Retina (tissue), 1 donor: ENCODE measurements around the gene DDA1.
"Not testable (repeated sequence)": the region's sequence is repeated elsewhere in the genome, so short reads cannot be mapped to it uniquely, and the experiment has no call there.

Experiments used
- DNase-seq: peaks from one replicate; pipeline ENCODE4 v3.0.0-alpha.2; 2016

The DDA1 gene

DNA sequence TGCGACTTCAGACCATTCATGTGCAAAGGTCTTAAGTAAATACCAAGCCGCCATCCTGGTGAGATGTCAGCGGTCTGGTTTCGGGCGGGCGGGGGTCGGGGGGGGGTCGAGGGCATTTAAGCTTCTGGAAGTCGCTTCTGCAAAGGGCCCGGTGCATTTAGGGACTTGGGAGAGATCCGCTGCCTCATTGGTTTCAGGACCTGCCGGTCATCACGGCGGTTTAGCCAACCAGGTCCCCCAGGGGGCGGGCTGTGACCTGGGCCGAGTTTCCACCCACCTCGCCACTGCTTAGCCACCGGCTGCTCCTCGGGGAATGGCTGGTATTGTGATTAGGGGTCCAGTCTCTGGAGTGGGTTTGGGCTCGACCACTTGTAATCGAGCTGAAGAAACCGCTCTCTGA lies 19.9 kb upstream of the DDA1 start:
- DNase-seq, result peak; percentile 51

DNA sequence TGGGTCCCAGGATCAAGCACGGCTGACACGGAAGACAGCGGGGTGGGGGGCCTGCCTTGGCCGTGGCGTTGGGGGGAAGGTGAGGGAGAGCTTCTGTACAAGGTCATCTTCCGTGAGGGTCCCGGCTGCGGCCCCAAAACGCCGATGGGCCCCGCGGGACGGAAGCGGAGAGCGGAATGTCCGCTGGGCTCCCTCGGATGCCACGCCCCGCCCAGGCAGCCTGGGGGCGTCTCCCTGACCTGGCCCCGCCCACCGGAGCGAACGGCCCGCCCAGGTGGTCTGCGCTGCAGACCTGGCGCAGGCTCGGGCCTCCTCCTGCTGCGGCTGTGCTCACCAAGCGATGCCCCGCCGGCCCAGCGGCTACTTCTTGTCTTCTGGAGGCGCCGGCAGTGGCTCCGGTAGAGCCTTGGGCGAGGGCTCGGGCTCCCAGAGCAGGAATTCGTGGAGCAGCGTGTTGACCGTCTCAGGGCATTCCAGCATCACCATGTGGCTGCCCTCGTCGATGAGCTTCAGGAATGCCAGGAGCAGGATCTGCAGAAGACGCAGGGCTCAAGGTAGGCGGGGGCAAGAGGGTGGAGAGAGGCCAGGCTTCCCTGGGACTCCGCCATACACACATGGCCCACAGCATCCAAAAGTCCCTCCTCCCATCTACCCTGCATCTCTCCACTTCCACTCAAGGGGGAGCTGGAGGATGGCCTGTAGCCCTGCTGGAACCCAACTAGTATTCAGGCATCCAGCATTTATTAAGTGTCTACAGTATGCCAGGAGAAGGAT lies 16.9 kb upstream of the DDA1 start:
- peak; percentile 88 for DNase-seq

DNA sequence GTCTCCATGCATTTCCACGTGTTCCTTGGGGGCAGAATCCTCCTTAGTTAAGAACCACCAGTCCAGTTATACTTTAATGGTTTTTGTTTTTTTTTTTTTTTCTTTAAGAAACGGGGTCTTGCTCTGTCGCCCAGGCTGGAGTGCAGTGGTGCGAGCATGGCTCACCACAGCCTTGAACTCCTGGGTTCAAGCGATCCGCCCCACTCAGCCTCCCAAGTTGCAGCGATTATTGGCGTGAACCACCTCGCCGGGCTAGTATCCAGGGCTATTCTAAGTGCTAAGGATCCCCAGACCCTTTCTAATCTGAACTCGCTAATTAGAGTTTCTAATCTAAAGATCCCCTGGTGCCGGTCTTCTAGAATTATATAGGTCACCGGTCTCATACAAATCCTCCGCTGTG lies 15.8 kb upstream of the DDA1 start:
- no peak for DNase-seq

DNA sequence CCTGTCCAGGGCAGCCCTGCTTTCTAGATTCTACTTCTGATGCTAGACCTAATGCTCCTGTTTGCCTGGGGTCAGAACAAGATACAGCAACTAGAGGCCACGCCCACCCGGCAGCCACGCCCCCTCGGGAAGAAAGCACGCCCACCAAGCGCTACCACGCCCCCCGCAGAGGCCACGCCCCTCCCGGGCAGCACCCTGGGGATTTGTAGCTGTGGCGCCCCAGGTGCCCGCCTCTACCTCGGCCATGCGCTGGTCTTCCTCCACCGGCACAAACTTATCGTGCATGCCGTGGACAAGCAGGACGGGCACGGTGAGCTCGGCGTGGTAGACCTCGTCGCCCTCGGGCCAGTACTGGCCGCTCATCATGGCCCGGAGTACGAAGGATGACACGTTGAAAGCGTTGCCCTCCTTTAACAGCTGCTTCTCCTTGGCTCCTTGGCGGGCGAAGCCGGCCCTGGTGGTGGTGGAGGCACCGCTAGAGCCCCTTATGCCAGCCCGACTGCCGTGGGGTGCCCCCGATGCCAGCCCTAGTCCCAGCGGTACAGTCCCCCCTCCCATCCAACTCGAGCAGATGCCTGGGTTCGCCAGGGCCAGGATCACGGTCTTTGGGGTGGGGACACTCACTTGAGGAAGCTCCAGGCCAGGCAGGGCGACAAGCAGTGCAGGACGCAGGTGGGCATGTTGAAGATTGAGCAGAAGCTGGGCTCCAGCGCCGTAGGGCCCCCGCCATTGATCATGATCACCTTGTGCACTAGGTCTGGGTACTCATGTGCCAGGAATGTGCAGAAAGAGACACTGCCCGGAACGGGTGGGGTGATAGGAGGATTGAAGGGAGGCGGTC lies 15.1 kb upstream of the DDA1 start:
- no peak for DNase-seq

DNA sequence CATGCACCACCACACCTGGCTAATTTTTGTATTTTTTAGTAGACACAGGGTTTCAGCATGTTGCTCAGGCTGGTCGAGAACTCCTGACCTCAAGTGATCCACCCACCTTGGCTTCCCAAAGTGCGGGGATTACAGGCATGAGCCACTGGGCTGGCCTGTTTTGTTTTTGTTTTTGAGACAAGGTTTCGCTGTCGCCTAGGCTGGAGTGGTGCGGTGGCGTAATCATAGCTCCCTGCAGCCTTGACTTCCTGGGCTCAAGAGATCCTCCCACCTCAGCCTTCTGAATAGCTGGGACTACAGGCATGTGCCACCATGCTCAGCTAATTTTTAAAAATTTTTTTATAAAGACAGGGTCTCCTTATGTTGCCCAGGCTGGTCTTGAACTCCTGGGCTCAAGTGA lies 13.8 kb upstream of the DDA1 start:
- DNase-seq, result not testable (repeated sequence)

DNA sequence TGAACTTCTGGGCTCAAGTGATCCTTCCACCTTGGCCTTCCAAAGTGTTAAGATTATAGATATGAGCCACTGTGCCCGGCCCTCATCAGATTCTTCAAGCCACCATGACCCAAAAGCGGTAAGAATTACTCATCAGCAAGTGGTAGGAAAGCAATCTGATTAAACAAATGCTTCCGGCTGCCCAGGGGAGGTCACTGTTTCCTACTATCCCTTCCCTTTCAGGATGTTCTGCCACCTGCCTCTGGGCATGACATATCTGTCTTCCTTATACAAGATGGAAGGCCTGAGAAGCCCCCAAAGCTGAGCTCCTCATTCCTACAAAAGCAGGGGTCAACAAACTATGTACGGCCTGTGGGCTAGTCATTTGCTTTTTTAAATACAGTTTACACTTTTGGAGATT lies 13.1 kb upstream of the DDA1 start:
- DNase-seq, result no peak

DNA sequence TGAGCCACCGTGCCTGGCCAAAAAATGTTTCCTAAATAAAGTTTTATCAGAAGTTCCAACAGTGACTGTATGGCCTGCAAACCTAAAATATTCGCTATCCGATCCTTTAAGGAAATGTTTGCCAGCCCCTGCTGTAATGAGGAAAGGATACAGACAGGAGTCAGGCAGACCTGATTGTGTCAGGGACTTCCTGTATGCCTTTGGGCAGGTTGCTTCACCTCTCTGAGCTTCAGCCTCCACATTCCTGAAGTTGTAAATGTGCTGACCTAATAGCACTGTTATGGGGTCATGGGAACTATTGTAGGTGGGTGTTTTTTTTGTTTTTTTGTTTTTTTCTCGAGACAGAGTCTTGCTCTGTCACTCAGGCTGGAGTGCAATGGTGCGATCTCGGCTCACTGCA lies 12.4 kb upstream of the DDA1 start:
- DNase-seq, result no peak

DNA sequence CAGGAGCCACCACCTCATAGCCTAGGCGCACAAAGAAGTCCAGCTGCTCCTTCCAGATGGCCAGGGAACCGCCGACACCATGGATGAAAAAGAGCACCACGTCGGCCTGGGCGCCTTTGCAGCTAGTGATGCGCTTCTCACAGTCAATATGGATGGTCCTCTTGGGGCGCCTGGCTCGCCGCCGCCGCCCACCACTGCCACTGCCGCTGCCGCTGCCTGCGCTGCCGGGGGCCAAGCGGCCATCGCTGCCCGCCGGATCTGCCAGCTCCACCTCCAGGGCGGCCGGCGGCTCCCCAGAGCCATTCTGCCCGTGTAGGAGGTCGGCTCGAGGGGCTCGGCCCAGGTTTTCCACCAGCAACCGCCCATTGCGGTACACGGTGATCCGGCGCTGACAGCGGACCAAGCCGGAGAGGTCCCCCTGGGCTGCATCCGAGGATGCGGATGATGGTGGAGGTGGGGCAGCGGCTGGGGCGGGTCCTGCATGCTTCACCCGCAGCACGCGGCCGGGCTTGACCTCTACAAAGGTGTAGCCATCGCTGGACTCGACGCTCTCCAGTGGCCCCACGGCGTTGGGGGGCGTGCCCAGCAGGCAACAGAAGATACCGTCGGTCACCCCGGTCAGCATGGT lies 8.3 kb upstream of the DDA1 start:
- DNase-seq, result no peak

DNA sequence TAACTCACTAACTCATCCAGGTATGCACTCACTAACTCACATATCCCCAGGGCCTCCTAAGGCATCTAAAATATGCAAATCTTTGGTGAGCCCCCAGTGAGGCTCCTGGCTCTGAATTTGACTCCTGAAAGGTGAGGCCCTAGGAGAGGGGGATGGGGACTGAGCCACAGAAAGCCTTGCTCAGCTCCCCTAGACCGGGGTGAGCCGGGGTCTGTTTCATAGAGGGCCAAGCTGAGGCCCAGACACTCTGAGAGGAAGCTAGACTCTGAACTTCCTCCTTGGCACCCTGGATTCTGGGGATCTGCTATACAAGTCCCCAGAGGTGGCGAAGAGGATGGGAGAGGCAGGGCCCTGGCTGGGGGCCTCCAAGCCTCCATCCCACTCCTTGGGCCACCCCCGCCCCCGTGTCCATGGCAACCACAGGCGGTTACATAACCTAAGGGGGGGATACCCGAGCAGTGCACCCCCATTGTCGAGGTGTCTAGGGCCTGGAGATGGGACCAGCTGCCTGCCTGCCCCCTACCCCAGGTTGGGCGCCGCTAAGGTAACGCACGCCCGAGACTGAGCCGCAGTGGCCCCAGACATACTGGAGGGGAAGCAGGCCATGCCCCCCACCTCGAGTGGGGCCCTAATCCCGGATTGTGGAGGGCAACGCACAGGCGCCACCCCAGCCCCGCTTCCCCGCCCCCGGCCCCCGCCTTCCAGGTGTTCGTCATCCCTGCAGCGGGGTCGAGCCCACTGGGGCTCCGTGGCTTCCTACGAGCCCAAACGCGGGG lies 6.8 kb upstream of the DDA1 start:
- no peak for DNase-seq

DNA sequence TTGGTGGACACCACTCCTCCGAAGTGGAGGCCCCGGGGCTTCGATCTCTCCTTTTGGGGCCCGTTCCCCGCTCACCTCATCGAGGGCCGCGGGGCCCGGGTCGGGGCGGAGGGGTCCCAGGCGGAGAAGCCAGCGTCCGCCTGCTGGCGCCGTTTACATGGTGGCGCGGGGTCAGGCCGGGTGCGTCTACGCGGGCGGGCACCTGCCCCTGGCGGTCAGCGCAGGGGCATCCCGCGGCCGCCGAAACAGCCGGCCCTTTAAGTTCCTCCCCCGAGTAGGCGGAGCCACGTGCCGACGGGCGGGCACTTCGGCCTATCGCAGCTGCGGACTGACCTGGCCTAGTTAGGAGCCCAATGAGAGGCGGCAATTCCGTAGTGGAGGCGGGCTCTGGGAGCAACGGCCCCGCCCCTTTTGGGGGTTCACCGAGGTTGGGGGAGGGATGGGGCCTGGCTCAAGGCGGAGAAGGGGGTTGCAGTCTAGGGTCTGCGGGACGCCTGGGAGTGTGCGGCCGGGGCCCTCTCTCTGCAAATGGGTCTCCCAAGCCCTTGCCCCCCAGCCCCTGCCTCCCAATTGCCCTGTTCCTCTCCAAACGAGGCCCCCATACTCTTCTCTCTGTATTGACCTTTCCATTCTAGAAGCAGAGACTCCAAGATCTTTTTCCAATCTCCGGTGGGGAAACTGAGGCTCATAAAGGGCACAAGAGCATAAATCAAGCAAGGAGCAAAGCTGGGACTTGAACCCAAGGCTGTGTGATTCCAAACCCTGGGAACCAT lies 6.0 kb upstream of the DDA1 start, which contains the start of gene ABHD8:
ABHD8 (minus strand) TSS at position 259 of the 773 bp plus-strand sequence. CDS start 1,809 bp downstream, outside the sequence.
- DNase-seq, result peak; percentile 95

DNA sequence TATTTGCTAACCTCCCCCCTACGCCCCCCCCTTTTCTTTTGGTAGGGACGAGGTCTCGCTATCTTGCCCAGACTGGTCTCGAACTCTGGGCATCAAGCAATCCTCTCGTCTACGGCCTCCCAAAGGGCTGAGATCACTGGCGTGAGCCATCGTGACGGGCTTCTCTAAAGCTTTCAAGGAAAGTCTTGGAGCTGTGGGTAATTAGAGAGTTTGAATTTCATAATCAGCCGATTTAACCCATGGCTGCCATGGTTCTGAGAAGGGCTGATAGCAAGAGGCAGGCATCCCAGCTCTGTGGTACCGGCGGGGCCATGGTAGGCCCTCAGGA lies 5.5 kb upstream of the DDA1 start:
- no peak for DNase-seq

DNA sequence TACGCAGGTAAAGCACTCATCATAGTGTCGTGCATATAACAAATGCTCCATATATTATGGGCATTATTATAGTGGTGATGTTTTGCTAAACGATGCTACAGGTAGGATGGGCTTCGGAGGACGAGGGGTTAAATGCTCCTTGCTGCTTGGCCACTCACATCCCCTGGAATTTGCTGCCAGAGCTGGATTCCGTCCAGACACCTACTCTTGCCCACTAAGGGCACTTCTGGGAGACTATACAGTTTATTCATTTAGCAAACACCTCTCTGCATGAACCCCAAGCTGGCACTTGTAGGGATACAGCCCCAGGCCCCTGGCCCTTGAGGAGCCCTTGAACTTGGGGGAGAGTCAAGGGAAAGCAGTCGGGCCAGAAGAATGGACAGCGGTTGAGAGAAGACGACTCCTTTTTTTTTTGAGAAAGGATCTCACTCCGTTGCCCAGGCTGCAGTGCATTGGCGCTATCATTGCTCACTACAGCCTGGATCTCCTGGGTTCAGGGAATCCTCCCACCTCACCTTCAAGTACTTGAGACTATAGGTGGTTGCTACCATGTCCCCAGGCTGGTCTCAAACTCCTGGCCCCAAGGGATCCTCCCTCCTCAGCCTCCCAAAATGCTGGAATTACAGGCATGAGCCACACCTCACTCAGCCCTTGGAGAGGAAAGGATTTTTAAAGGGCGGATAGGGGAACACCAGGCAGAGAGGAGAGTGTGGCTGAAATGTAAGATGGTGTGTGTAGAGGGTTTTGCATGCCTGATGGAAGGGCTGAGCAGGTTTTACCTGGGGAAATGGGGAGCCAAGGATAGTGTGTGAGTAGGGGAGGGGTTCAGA lies 4.8 kb upstream of the DDA1 start:
- peak; percentile 40 for DNase-seq

DNA sequence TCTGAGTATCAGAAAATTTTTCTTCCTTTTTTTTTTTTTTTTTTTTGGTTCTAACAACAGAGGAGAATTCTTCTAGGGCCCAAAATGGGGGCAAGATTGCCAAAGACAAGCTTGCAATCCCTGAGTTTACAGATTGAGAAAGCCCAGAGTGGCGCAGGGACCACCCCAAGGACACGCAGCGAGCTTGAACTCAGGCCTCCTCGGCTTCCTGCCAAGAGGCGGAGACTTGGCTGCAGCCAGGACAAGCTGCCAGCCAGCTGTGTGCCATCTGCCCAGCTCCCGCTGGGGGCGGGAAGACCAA lies 4.2 kb upstream of the DDA1 start:
- DNase-seq, result no peak

DNA sequence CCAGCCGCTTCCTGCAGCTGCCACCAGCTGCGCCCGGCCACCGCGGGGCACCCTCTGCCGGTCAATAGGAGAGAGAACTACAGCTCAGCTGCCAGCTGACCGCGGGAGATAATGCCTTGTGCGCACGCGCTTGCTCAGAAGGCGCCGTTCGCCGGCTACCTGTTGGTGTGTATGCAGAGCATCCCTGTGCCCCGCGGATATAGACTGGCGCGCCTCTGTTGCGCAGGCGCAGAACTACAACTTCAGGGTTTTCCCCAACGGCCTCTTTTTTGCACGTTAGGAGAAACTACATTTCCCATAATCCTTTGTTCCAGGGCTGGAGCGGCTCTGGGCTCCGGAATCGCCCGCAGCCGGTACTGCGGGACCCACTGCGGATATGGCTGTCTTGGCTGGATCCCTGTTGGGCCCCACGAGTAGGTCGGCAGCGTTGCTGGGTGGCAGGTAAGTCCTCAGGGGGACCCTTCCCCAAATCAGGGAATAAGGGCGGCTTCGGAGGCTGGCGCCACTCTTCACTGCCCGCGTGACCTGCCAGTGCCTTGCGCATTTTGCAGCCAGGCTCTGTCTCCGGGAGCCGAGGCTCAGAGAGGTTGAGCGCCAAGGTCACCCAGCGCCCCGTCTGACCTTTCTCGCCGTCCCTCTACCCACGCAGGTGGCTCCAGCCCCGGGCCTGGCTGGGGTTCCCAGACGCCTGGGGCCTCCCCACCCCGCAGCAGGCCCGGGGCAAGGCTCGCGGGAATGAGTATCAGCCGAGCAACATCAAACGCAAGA lies 3.7 kb upstream of the DDA1 start, which contains the start of gene MRPL34:
MRPL34 (plus strand) TSS at position 356 of the 768 bp plus-strand sequence; CDS start at position 377, 21 bp downstream.
- peak; percentile 97 for DNase-seq

DNA sequence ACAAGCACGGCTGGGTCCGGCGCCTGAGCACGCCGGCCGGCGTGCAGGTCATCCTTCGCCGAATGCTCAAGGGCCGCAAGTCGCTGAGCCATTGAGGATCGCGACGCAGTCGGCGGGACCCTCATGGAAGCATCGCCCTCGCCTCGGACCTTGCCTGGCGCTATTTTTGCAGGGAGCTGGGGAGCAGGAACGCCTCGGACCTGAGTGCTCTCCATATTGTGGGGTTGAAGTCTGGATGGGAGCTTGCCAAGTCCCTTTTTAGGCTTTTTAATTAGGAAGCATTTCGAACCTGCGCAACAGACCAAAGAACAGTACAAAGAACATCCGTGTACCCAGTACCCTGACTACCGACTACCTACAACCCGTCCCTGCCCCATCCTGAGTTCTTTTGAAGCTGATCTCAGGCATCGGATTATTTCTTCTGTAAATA lies 3.1 kb upstream of the DDA1 start:
- DNase-seq, result no peak

DNA sequence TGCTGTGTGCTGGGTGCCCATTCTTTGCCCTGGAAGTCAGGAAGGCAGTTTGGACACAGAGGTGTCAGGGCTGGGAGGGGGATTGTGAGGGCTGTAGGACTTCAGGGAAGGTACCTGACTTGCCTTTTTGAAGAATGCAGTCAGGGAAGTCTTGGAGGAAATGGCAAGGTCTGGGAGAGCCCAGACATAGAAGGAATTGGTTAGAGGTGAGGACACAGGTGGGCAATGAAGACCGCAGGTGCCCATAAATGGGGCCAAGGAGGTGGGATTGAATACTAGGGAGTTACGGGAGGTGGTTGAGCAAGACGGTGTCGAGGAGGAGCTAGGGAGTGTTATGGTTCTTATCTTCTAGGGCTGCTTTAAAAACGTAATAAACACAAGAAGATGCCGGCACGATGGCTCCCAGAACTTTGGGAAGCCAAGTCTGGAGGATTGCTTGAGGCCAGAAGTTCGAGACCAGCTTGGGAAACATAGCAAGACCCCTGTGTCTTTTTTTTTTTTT lies 1.4 kb upstream of the DDA1 start:
- DNase-seq, result no peak

DNA sequence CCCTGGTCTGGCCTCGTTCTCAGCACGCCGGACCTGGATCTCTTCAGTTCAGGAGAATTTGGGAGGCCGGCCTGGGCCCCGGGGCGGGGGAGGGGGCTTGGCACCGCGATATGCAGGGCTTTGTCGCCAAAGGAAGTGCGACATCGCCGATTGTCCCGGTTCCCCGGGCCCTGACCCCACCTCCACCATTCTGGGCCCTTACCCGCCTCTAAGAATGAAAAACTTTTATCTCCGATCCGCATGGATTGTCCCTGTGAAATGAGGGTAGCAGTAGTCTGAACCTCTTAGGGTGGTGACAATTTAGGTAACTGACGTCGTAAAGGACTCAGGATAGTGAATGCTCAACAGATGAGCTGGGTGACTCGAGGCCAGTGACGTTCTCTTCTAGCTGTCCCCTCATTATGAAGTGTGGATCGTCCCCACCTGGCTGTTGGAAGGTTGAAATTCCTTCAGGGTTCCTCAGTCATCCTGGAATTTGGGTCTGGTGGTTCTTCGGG lies 650 bp downstream of the DDA1 start:
- DNase-seq, result no peak

DNA sequence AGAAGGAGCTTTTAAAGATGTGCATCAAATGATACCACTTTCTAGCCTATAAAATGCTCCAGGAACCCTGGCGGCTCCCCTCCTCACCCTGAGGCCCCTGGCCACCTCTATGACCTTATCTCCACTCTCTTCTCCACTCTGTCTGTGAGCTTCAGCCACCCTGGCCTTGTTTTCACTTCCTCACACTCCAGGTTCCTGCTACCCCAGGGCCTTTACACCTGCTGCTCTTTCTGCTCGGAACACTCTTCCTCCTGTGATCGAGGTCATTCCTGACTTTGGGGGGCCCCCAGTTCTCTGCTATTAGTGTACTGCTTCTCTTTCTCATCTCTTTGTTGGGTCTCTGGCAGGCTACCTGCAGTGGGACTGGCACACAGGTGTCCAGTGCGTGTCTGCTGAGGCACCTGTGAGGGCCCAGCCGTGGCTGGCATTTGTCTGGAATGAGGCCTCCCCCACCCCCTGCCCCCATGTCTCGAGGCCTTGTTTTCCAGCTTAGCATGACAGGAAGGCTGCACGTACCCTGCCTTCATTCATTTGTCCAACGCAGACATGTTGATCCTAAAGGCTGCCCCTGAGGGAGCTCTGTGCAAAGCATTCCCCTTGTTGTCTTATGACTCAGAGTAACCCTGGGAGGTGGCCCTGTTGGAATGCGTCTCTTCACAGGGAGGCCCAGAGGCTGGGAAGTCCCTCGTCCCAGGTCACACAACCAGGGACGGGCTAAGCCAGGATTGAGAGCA lies 2.3 kb downstream of the DDA1 start:
- DNase-seq, result no peak
